SK-N-SH (cell line): ENCODE measurements around the gene TRAFD1. TPM values are rescaled to one million over a fixed set of nuclear protein-coding genes. Genes with fewer than 3 reads are reported as not detected.

Experiments used
- CTCF ChIA-PET: fragments of 300-600, 350-600 bp; formaldehyde crosslinking; extraction: SDS; loops from one replicate; lab custom pipeline; 2021; lab: Yijun Ruan, JAX
- POLR2A ChIA-PET: fragments of 350-600 bp; sonication (Branson Sonifier 250); formaldehyde crosslinking; extraction: SDS; loops from one replicate; lab custom pipeline; 2020; ENCODE audit warnings: antibody characterized with exemption, inconsistent platforms; lab: Yijun Ruan, JAX
- DNase-seq: peaks from one replicate; pipeline ENCODE4 v3.0.0; 2012
- H2AFZ ChIP-seq: fragments of 200-600 bp; sonication (generic); 2 replicates; pipeline ENCODE4 v1.8.1; 2016; ENCODE audit warnings: antibody characterized with exemption, mild to moderate bottlenecking, low read depth
- H3F3A ChIP-seq: fragments of 200-600 bp; sonication (generic); replicated peaks from 2 replicates; pipeline ENCODE3; 2016; ENCODE audit warnings: antibody characterized with exemption, mild to moderate bottlenecking; ENCODE audit not compliant: insufficient read depth
- H3K27ac ChIP-seq, 2 experiments: fragments of 200-500 bp in 1 of 2; fragments of 200-600 bp in 1 of 2; sonication (Bioruptor generic) in 1 of 2; sonication (generic), shearing (Covaris generic) in 1 of 2; 2 replicates each; pipeline versions ENCODE4 v1.5.1 to v1.6.1; 2014 to 2016; ENCODE audit warnings: low read depth in 2 of 2, inconsistent platforms in 1 of 2, low read length in 1 of 2, mild to moderate bottlenecking in 1 of 2, mixed read lengths in 1 of 2
- H3K27me3 ChIP-seq: fragments of 200-600 bp; sonication (generic), shearing (Covaris generic); 2 replicates; pipeline ENCODE4 v1.6.1; 2016; ENCODE audit warnings: mixed run types; ENCODE audit not compliant: insufficient read depth
- H3K36me3 ChIP-seq, 2 experiments: fragments of 200-500 bp in 1 of 2; fragments of 200-600 bp in 1 of 2; sonication (Bioruptor generic) in 1 of 2; sonication (generic) in 1 of 2; replicated peaks in 1 of 2; 2 replicates each; pipeline versions ENCODE3 to v1.5.1; 2014 to 2016; ENCODE audit warnings: low read length in 1 of 2, mild to moderate bottlenecking in 1 of 2; ENCODE audit not compliant: insufficient read depth in 2 of 2, control insufficient read depth in 1 of 2
- H3K4me1 ChIP-seq, 2 experiments: fragments of 200-500 bp in 1 of 2; fragments of 200-600 bp in 1 of 2; sonication (Bioruptor generic) in 1 of 2; sonication (generic), shearing (Covaris generic) in 1 of 2; 2 replicates each; pipeline versions ENCODE4 v1.5.1 to v1.6.1; 2014 to 2016; ENCODE audit warnings: low read depth in 1 of 2, low read length in 1 of 2, mixed run types in 1 of 2; ENCODE audit not compliant: insufficient read depth in 2 of 2, control insufficient read depth in 1 of 2
- H3K4me2 ChIP-seq: fragments of 200-600 bp; sonication (generic), shearing (Covaris generic); 2 replicates; pipeline ENCODE4 v1.6.1; 2017; ENCODE audit warnings: mixed run types
- H3K4me3 ChIP-seq, 2 experiments: fragments of 200-500 bp in 1 of 2; fragments of 200-600 bp in 1 of 2; sonication (Bioruptor generic) in 1 of 2; sonication (generic), shearing (Covaris generic) in 1 of 2; 2 replicates each; pipeline versions ENCODE4 v1.5.1 to v1.8.1; 2014 to 2016; ENCODE audit warnings: low read depth in 2 of 2, inconsistent platforms in 1 of 2, low read length in 1 of 2, mild to moderate bottlenecking in 1 of 2, mixed read lengths in 1 of 2, moderate library complexity in 1 of 2
- H3K79me2 ChIP-seq: fragments of 200-600 bp; sonication (generic); 2 replicates; pipeline ENCODE4 v1.8.1; 2017; ENCODE audit warnings: mild to moderate bottlenecking; ENCODE audit not compliant: insufficient read depth
- H3K9ac ChIP-seq: fragments of 200-600 bp; sonication (generic); 2 replicates; pipeline ENCODE4 v1.6.1; 2017; ENCODE audit warnings: mixed run types
- H3K9me2 ChIP-seq: fragments of 200-600 bp; sonication (generic); 2 replicates; pipeline ENCODE4 v1.6.1; 2017; ENCODE audit warnings: mixed run types
- H3K9me3 ChIP-seq: fragments of 200-600 bp; sonication (generic); 2 replicates; pipeline ENCODE4 v1.6.1; 2017; ENCODE audit warnings: mixed run types, mild to moderate bottlenecking, moderate library complexity
- H4K20me1 ChIP-seq: fragments of 200-600 bp; sonication (generic); 2 replicates; pipeline ENCODE4 v1.6.1; 2017; ENCODE audit warnings: mild to moderate bottlenecking, mixed run types; ENCODE audit not compliant: insufficient read depth
- ELF1 ChIP-seq: IDR thresholded peaks from 2 replicates; pipeline ENCODE4 v1.4.0; 2012
- FOSL2 ChIP-seq: IDR thresholded peaks from 2 replicates; pipeline ENCODE4 v1.4.0; 2012; ENCODE audit warnings: low read depth, mild to moderate bottlenecking, moderate library complexity, borderline replicate concordance
- FOXJ3 ChIP-seq: sonication (generic); formaldehyde crosslinking; IDR thresholded peaks from 2 replicates; pipeline ENCODE4 v1.5.1; 2020; ENCODE audit warnings: mild to moderate bottlenecking, missing genetic modification reagents
- FOXM1 ChIP-seq: IDR thresholded peaks from 2 replicates; pipeline ENCODE4 v1.4.0; 2012; ENCODE audit warnings: low read depth, mild to moderate bottlenecking
- GATA2 ChIP-seq: sonication (generic); formaldehyde crosslinking; IDR thresholded peaks from 2 replicates; pipeline ENCODE4 v1.5.0; 2020; ENCODE audit warnings: mild to moderate bottlenecking, missing genetic modification reagents
- MXI1 ChIP-seq: IDR thresholded peaks from 2 replicates; pipeline ENCODE4 v1.6.1; 2012; ENCODE audit warnings: mild to moderate bottlenecking, low read depth, low read length, improper control_type of control experiment
- NRF1 ChIP-seq: IDR thresholded peaks from 2 replicates; pipeline ENCODE4 v1.6.1; 2012; ENCODE audit warnings: low read depth, mild to moderate bottlenecking, low read length
- POLR2AphosphoS5 ChIP-seq: IDR thresholded peaks from 2 replicates; pipeline ENCODE4 v1.6.1; 2012; ENCODE audit warnings: low read depth, low read length
- RAD21 ChIP-seq: IDR thresholded peaks from 2 replicates; pipeline ENCODE4 v1.6.1; 2012; ENCODE audit warnings: mild to moderate bottlenecking, low read length
- RCOR1 ChIP-seq: fragments of 150-350 bp; IDR thresholded peaks from 2 replicates; pipeline ENCODE4 v1.6.1; 2017; ENCODE audit warnings: antibody characterized with exemption, low read length
- RFX5 ChIP-seq: IDR thresholded peaks from 2 replicates; pipeline ENCODE4 v1.6.1; 2012; ENCODE audit warnings: mild to moderate bottlenecking, improper control_type of control experiment, low read length
- SMC3 ChIP-seq: IDR thresholded peaks from 2 replicates; pipeline ENCODE4 v1.6.1; 2012; ENCODE audit warnings: low read depth, low read length, improper control_type of control experiment
- WGBS: methylation state at CpG from one replicate; pipeline ENCODE4 v1.1.6; 2017; ENCODE audit warnings: low lambda C conversion rate; 5-methylcytosine and 5-hydroxymethylcytosine counted together
- polyA plus RNA-seq, 3 experiments: library from polyadenylated mRNA; depleted of rRNA; stranded (reverse); fragments of >200 nt; gene quantifications; 2 replicates each; pipeline ENCODE4 v1.2.3, GENCODE V29; 2012
- TF ChIP-seq, protein P1 (sequence below): fragments of 200-600 bp; sonication (generic); IDR thresholded peaks from 2 replicates; pipeline ENCODE4 v1.6.1; 2017; ENCODE audit warnings: antibody characterized with exemption, mild to moderate bottlenecking, moderate library complexity
- TF ChIP-seq, protein P2 (sequence below): fragments of 150-350 bp; IDR thresholded peaks from 2 replicates; pipeline ENCODE4 v1.6.1; 2016; ENCODE audit warnings: mild to moderate bottlenecking, low read depth, low read length
- TF ChIP-seq, protein P3 (sequence below): IDR thresholded peaks from 2 replicates; pipeline ENCODE4 v1.4.0; 2012; ENCODE audit warnings: low read depth
- TF ChIP-seq, protein P4 (sequence below): IDR thresholded peaks from 2 replicates; pipeline ENCODE4 v1.4.0; 2012; ENCODE audit warnings: low read depth, borderline replicate concordance

The TRAFD1 gene
- polyA plus RNA-seq, 1 of the 3 experiments (the other 2 are of a cell fraction), result 12.4 TPM

DNA sequence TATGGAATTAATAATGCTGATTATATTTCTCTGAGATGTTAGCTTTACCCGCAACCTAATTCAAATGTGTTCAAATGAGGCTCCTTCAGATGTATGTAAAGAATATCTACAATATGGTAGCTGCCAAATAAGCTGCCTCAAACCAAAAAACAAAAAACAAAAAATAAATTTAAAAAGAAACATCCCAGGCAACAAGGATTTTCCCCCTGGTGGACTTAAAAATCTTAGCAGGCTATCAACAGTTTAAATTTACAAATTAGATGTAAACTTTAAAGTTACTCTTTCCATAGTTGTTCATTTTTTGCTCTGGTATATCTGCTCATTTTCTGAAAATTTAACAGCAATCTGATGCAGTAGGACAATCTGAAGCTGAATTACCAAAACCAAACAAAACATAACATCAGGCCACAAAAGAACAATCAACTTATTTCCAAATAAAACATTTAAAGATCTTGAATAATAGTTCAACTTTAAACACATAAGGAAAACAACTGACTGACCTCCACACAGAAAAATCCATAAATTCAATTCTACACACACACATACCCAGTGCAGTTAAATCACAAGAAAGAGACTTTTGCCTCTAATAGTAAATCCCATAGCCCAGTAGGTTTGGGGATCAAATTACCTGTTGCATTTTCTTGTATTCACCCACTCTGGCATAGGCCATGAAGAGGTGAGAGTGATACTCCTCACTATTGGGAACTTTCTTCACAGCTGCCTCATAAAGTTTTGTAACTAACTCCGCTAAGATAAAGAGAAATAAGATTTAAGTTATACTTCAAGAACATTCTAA lies 38.1 kb upstream of the TRAFD1 start:
- Histone ChIP-seq H3K4me3 (no peak overlapping the region), H3K9me2 (no peaks in the 10 kb centered on the region), H3K4me1 (peaks cover 0 to 7% of the 10 kb centered on the region in 2 experiments; a peak in 1 of 4 replicates), H2AFZ (no peak overlapping the region), H3K79me2 (peaks cover 72% of the 10 kb centered on the region), H4K20me1 (peaks cover 8% of the 10 kb centered on the region; the same call in 1 of the 2 replicates), H3K36me3 (peaks cover 16 to 63% of the 10 kb centered on the region in 2 experiments), H3K4me2 (no peak overlapping the region), H3F3A (peaks cover 30% of the 10 kb centered on the region), H3K9me3 (no peaks in the 10 kb centered on the region), H3K27ac (peak overlapping the region in 1 of 2 experiments; percentile 19; a peak in 1 of 4 replicates), H3K27me3 (no peaks in the 10 kb centered on the region), H3K9ac (no peak overlapping the region)
- no peak for DNase-seq
- WGBS, result 98% methylated on average over 2 of the region's 2 CpGs
- TF ChIP-seq RCOR1, result no peak
- TF ChIP-seq, protein P1, sequence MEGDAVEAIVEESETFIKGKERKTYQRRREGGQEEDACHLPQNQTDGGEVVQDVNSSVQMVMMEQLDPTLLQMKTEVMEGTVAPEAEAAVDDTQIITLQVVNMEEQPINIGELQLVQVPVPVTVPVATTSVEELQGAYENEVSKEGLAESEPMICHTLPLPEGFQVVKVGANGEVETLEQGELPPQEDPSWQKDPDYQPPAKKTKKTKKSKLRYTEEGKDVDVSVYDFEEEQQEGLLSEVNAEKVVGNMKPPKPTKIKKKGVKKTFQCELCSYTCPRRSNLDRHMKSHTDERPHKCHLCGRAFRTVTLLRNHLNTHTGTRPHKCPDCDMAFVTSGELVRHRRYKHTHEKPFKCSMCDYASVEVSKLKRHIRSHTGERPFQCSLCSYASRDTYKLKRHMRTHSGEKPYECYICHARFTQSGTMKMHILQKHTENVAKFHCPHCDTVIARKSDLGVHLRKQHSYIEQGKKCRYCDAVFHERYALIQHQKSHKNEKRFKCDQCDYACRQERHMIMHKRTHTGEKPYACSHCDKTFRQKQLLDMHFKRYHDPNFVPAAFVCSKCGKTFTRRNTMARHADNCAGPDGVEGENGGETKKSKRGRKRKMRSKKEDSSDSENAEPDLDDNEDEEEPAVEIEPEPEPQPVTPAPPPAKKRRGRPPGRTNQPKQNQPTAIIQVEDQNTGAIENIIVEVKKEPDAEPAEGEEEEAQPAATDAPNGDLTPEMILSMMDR, result peak; percentile 54
- ChIA-PET CTCF (interaction anchor here (0.6 to 1.3 kb wide), 4 partner anchors 14 to 300 kb away, joined by 3 to 5 read pairs (median 3); partner anchors contain the start of gene ERP29), POLR2A (no interaction called here)

DNA sequence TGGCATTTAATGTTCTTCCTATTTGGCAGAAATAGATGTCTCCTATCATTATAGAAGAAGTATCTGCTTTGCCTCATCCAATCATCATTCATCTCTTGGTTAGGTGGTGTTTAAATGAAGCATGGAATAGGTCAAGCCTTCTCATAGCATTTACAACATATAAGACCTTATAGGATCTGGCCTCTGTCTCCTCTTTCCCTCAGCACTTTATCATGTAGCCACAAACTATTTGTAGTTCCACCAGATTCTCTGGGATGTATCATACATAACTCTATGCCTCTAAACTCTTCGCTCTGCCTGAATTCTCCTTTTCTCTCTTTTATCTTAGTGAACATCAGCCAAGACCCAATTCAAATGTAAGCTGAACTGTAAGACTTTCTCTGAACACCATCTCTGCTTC lies 37.5 kb upstream of the TRAFD1 start:
- POLR2A ChIA-PET, result no interaction called here
- Histone ChIP-seq H4K20me1 (peaks cover 8% of the 10 kb centered on the region; the same call in 1 of the 2 replicates), H3K27ac (peak overlapping the region in 1 of 2 experiments; percentile 19; a peak in 1 of 4 replicates)
- CTCF ChIA-PET, result interaction anchor here (0.6 kb wide), 1 partner anchor 17 kb away, joined by 3 read pairs; no protein-coding TSS in a partner anchor
- TF ChIP-seq, protein P2, sequence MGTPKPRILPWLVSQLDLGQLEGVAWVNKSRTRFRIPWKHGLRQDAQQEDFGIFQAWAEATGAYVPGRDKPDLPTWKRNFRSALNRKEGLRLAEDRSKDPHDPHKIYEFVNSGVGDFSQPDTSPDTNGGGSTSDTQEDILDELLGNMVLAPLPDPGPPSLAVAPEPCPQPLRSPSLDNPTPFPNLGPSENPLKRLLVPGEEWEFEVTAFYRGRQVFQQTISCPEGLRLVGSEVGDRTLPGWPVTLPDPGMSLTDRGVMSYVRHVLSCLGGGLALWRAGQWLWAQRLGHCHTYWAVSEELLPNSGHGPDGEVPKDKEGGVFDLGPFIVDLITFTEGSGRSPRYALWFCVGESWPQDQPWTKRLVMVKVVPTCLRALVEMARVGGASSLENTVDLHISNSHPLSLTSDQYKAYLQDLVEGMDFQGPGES, result no peak
- TF ChIP-seq FOXJ3 (no peak), RAD21 (no peak), SMC3 (no peak), FOXM1 (no peak), ELF1 (no peak), RFX5 (no peak), FOSL2 (no peak), MXI1 (no peak), NRF1 (no peak), GATA2 (CRISPR knock-in tag) (no peak), POLR2AphosphoS5 (no peak), RCOR1 (no peak)
- TF ChIP-seq, protein P3, sequence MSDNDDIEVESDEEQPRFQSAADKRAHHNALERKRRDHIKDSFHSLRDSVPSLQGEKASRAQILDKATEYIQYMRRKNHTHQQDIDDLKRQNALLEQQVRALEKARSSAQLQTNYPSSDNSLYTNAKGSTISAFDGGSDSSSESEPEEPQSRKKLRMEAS, result no peak
- TF ChIP-seq, protein P4, sequence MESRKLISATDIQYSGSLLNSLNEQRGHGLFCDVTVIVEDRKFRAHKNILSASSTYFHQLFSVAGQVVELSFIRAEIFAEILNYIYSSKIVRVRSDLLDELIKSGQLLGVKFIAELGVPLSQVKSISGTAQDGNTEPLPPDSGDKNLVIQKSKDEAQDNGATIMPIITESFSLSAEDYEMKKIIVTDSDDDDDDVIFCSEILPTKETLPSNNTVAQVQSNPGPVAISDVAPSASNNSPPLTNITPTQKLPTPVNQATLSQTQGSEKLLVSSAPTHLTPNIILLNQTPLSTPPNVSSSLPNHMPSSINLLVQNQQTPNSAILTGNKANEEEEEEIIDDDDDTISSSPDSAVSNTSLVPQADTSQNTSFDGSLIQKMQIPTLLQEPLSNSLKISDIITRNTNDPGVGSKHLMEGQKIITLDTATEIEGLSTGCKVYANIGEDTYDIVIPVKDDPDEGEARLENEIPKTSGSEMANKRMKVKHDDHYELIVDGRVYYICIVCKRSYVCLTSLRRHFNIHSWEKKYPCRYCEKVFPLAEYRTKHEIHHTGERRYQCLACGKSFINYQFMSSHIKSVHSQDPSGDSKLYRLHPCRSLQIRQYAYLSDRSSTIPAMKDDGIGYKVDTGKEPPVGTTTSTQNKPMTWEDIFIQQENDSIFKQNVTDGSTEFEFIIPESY, result no peak
- TF ChIP-seq, all 33 proteins: peak for 0
- Histone ChIP-seq H3K79me2 (peaks cover 76% of the 10 kb centered on the region), H3K4me1 (peaks cover 0 to 7% of the 10 kb centered on the region in 2 experiments; a peak in 1 of 4 replicates), H3K27me3 (no peaks in the 10 kb centered on the region), H3F3A (peaks cover 30% of the 10 kb centered on the region), H3K9ac (no peak overlapping the region), H3K9me2 (no peaks in the 10 kb centered on the region), H3K4me2 (no peak overlapping the region), H2AFZ (no peak overlapping the region), H3K4me3 (no peak overlapping the region), H3K36me3 (peaks cover 16 to 65% of the 10 kb centered on the region in 2 experiments), H3K9me3 (no peaks in the 10 kb centered on the region)
- DNase-seq, result no peak
- 92% methylated on average over 1 of the region's 1 CpG for WGBS
